HG03558 (cell line): ENCODE results near the gene CHRDL2.

Experiments
- ATAC-seq: cut with Tn5 transposase; IDR thresholded peaks from one replicate; pipeline ENCODE4 v1.9.1; 2021; ENCODE audit warnings: moderate number of reproducible peaks; ENCODE audit not compliant: unreplicated experiment; ENCODE audit errors: extremely low read depth

CHRDL2 gene

DNA sequence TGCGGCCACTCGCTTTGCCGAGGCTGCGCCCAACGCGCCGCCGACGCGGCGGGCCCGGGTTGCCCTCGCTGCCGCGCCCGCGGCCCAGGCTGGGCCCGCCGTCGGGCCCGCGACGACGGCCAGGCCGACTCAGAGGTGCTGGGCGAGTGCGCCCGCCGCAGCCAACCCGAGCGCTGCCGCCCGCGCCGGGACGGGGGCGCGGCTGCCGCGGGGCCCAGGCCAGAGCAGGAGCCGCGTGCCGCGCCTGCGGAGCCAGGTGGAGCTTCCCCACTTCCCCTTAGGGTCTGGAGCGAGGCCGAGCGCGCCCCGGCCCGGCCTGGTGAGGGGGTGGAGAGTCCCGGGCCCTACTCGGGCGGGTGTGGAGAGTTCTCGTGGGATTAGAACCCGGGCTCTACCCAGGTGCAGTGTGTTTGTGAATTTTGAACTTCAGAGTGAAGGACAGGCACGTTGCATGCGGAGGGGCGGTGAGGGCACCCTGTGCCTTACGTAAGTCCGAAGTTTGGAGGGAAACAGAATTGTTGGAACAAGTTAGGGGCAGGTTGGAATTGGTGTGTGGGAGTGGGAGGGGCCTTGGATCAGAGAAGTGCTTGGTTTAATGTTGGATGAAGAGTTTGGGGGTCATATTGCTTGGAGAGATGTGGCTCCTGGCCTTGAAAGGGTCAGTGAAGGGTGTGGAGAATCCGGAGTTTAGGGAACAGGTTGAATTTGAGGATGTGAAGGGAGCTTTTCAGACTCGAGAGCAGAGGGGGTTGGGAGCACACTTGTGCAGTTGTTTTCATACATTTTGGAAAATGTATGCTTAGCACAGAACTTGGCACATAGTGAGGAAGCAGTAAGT, 18.1 kb upstream of the CHRDL2 start:
- peak; percentile 23 for ATAC-seq

DNA sequence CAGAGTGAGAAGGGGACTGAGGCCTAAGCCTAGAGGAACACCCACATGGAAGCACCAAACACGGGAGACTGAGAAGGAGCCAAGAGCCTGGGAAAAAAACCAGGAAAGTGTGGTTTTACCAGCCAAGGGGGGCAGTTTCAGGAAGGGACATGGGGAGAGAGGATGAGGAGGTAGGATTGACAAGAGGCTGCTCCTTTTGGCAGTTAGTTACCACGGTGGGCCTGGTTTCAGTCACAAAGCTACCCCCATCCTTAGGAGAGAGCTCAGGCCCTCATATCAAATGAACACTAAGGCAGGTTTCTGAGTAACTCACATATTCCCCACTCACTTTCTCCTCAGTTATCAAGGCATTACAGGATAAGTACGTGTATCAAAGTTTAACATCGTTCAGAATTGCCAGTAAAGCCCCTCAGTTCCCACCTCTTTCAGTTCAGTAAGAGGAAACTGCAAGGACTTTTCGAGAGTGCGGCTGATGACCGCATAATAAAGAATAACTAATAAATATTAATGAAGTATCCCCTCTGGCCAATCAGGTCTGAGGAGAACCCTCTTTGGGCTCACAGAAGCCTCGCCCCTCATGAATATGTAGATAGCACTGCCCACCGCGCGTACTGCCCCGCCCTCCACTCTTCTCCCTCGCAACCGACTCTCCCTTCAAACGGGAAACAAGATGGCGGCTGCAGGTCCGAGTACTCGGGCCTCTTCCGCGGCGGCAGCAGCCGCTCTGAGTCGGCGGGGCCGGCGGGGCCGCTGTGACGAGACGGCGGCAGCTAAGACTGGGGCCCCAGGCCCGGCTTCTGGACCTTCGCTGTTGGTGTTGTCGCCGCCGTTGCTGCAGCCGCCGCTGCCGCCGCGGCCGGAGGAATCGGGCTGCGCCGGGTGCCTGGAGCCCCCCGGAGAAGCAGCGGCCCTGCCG, 17.2 kb upstream of the CHRDL2 start, which contains the start of gene RNF169:
Gene RNF169, plus strand, starts transcription at position 639 of the 916 bp plus-strand sequence. Its CDS starts 32 bp downstream, at position 671.
- ATAC-seq = peak; percentile 89

DNA sequence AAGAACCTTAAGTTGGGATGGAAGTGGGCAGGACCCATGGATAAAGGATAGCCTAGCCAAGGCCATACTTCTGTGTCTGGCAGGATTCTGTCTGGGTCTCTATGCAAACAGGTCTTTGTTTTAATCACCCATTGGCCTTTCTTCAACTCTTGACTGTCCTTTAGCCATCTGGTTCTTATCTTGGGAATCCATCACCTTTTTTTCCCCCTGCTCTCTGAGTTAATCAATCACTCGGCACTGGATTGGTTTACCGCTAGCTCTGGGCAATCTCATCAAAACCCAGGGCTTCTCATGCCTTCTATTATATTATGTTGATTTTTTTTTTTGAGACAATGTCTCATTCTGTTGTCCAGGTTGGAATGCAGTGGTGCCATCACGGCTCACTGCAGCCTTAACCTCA, 15.6 kb upstream of the CHRDL2 start:
- ATAC-seq = no peak

DNA sequence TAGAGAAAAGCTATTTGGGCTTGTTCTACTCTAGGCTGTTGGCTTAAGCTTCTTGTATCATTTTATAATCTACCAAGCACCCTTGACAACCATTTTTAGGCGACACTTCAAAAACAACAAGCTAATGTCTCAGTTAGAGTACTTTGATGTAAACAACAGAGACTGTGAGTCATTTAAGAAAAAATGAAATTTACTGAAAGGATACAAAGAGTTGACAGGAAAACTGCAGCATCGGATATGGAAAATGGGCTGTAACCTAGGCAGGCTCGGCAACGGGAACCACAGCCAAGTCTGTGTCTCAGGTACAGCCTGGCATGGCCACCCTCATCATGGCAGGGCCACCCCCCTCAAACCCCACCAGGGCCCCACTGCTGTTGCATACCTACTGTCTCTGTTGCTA, 13.1 kb upstream of the CHRDL2 start:
- no peak for ATAC-seq

GRCh38 chr11:74743640-74744039, 12.4 kb upstream of the CHRDL2 start:
- no peak for ATAC-seq

DNA sequence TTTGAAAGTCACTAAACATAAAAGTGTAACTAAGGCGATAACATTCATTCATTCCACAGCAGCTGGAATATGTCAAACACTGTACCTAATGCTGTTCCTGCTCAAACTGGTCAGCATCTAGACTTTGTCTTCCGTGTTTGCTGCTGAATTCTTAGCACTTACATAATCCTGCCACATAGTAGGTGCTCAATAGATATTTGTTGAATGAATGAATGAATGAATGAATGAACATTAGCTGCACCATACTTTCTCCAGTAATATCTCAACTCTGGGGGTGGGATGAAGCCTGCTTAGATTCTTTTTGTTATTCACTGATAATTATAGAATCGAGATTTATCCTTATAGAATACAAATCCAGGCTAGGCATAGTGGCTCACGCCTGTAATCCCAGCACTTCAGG, 10.8 kb upstream of the CHRDL2 start:
- ATAC-seq = no peak

DNA sequence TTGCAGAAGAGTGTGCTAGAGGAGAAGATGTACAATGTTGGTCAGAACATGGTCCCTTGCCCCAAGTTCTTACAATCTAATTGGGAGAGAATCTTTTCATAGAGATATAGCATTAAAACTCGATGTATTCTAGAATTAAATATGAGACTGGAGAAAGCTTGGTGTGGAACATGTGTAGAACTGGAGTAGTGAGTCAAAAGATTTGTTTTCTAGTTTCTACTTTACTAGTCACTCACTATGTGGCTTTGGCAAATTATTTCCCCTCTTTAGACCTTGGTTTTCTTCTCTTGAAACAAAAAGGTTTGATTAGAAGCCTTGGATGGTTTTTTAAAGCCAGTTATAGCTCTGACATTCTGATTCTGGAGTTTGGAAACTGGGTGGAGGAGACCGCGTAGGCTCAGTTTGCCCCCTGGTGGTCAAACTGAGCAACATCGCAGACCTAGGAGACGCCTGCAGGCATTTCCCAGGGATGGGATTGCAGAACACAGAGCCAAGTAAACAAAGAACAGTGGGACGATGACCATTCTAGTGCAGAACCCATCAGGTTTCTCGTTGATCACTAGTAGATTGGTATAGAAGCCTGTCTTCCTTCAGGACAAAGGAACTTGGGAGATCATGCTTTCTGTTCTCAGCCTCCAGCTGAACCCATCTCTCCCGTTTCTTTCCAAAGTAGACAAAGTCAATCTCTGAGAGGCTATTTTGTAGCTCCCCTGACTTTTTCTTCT, 8.5 kb upstream of the CHRDL2 start:
- ATAC-seq = no peak

DNA sequence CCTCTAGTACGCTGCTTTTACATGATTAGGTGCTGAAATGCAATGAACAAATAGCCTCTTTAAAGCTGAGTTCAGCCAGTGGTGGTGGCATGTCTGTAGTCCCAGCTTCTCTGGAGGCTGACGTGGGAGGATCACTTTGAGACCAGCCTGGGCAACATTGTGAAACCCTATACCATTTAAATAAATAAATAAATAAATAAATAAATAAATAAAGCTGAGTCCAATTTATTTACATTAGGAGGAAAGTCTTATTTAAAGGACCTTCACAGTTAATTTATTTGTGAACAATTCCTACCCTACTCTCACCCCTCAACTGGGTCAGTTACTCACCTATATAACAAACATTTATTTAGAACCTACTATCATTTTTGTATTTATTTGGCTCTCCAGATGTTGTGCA, 4.8 kb upstream of the CHRDL2 start:
- ATAC-seq = no peak

DNA sequence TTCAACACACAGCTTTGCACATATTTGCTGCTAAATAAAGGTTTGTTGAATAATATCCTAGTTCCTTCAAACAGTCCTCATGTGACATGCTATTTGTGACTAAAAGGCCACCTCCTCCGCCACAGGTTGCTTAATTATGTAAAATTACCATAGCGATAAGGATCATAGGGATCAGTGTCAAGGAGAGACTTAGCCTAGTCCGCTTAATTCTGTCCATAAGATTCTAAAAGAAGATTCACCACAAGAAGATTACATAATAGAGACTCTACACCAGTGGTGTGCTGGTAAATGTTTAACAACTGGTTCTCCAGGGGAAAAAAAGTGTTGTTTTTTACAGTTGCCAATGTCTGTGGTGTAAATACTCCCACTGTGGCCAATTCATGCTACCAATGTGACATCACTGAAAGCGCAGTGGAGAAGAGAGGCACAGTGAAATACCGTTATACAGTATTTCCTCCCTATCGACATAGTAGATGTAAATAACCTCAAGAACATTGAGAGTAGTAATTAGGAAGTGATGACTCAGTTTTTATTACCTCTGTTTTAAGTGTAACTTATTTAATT, 4.2 kb upstream of the CHRDL2 start:
- ATAC-seq = no peak

DNA sequence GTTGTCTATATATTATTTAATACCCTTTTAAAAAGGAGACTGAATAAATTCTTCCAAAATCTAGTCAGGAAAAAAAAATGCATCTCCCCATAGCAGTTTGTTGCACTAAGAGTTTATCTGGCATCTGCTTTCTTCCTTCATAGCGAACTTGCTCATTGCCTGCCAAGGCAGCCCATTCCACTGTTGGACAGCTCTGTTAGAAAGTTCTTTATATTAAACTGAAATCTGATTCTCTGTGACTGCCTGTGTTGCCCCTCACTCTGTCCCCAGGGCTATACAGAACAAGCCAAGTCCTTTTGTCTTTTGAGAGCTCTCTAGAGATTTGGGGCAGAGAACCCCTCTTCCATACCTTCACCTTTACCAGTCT, 3.3 kb upstream of the CHRDL2 start:
- no peak for ATAC-seq

GRCh38 chr11:74730571-74731260, 510 bp downstream of the CHRDL2 start:
- ATAC-seq = no peak

DNA sequence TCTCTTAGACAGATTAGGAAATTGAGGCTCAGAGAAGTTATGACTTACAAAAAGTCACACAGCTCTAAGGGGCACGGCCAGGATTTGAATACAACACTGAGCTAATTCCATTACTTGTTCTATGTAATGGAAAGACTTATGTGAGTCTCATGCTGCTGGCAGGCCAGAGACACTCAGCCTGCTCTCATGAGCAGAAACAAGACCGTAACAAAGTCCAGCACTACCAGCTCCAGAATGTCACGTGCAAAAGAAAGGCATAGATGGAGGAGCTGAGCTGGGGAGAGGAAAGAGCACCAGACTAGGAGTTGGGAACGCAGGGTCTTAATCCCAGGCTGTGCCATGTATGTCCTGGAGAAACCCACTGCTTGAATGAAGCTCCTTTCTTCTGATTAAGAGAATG, 1.8 kb downstream of the CHRDL2 start:
- ATAC-seq = no peak

GRCh38 chr11:74726547-74727182, 4.6 kb downstream of the CHRDL2 start:
- no peak for ATAC-seq

DNA sequence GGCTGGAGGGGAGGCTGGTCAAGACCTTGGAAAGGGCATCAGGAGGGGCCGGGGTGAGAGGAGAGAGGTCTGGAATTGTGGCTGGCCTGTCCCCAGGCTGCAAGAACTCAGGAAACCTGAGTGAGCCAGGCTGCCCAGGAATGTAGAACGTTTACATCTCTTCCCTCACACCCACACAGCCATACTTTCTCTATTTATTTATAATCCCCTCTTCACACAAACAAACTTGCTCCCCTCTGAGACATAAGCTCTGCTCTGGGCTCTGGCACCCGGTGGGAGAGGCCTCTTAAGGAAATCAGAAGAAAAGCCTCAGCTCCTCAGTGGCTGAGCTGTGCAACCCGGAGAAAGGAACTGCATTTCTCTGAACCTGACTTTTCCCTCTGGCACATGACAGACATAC, 5.5 kb downstream of the CHRDL2 start:
- ATAC-seq = no peak

- no peak for ATAC-seq
These were observed 7.7 kb downstream of the CHRDL2 start for GRCh38 chr11:74723511-74723910.

- no peak for ATAC-seq
These were observed 9.8 kb downstream of the CHRDL2 start for GRCh38 chr11:74721479-74721835.

GRCh38 chr11:74720596-74721478, 10.4 kb downstream of the CHRDL2 start:
- ATAC-seq = no peak

DNA sequence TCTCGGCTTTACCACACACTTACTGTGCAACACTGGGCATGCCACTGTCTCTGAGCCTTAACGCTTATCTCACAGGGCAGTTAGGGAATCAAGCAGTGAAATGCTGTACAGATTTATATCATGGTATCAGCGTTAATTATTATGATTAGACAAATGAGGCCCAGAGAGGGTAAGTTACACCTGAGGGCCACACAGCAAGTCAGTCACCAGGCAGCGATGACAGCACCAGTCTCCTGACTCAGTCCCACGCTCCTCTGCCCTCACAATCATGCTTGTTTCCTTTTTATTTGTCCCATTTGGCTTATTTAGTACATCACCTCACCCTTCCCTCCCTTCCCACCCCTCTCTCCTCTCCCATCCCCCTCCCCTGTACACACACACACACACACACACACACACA, 12.2 kb downstream of the CHRDL2 start:
- no peak for ATAC-seq
